GM18505 (cell line): ENCODE results near the gene LGI2.

Experiments used
- ATAC-seq: cut with Tn5 transposase; IDR thresholded peaks from one replicate; pipeline ENCODE4 v1.9.1; 2021; ENCODE audit not compliant: unreplicated experiment
- POLR2A ChIP-seq: IDR thresholded peaks from 4 replicates; pipeline ENCODE4 v1.6.1; 2011; ENCODE audit warnings: borderline replicate concordance; ENCODE audit not compliant: insufficient read depth, insufficient read length; ENCODE audit errors: extremely low read depth

Gene LGI2

DNA sequence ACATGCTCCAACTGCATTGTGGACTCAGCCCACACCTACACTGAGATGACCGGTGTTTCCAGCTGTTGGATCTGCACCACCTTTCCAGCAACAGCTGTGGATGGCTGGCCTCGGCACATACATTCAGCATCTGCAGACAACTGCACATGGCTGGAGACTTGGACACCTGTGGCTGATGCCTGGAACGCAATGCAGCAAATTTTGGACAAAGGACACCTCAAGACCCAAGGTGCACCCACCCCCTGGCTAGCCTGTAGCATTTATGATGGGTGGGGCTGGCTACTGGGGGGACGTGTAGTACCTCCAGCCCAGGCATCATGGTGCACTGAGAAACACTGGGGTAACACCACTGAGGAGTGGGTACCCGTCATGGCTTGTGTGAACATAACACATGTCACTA is 60.6 kb downstream of the LGI2 start:
- ATAC-seq, result no peak

DNA sequence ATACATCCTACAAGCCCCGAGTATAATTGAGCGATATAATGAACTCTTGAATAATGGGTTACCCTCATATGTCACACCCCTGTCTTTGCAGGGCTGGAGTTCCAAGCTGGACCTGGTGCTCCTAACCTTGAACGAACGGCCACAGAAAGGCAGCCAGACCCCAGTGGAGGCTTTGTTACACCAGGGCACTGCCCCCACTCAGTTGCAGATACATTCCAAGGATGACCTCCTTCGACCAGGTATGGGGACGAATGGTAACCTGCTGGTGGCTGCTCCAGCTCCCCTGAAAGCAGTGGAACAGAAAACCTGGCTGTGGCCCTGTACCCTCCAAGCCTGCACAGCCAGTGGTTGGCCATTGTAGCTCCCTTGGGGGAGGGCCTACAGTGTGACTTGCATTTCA is 61.3 kb downstream of the LGI2 start:
- ATAC-seq, result no peak

More for the DNA sequence above, 60.6 kb downstream of the LGI2 start:
- TF ChIP-seq POLR2A, result no peak

DNA sequence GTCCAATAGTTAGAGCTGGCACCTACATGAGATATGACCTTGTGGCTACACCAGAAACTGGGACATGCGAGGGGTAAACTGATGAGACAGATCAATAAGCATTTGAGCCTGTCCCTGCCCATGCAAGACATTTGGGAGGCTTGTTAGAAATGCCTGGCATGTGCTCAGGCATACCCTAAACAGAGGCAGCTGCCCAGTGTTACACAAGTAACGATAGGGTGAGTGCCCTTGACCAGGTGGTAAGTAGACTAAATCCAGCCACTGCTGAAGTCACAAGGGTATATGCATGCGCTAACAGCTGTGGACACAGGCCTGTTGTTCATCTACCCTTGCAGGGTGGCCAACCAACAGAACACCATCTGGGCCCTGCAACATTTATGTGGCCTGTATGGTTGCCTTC is 61.8 kb downstream of the LGI2 start:
- TF ChIP-seq POLR2A, result no peak
- ATAC-seq, result no peak

More for the DNA sequence above, 61.3 kb downstream of the LGI2 start:
- TF ChIP-seq POLR2A, result no peak

DNA sequence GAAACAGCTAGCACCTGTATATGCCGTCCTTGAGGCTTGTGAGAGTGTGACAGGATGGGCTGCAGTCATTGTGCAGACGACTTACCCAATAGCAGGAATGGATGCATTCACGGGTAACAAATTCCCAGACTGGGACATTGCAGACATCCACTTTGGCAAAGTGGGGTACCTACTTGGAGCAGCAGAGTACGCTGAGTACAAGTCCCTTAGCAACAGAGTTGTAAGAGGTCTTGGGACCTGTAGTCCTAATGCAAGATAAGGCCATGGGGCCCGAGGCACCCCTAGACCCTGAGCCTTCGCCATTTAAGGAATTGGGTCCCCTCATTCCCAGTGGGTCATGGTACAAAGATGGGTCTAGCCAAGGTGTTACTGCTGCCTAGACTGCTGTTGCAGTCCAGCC is 62.5 kb downstream of the LGI2 start:
- TF ChIP-seq POLR2A, result no peak
- no peak for ATAC-seq

DNA sequence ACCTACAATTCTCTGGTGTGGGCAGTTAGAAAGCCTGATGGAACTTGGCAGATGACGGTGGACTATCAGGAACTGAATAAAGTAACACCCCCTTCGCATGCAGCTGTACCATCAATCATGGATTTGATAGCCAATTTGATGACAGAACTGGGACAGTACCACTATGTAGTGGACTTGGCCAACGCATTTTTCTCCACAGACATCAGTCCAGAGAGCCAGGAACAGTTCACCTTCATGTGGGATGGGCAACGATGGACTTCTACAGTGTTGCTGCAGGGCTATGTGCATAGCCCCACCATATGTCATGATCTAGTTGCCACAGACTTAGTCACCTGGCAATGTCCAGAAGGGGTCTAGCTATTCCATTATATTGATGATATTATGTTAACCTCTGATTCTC is 63.4 kb downstream of the LGI2 start:
- ATAC-seq, result no peak
- TF ChIP-seq POLR2A, result no peak

DNA sequence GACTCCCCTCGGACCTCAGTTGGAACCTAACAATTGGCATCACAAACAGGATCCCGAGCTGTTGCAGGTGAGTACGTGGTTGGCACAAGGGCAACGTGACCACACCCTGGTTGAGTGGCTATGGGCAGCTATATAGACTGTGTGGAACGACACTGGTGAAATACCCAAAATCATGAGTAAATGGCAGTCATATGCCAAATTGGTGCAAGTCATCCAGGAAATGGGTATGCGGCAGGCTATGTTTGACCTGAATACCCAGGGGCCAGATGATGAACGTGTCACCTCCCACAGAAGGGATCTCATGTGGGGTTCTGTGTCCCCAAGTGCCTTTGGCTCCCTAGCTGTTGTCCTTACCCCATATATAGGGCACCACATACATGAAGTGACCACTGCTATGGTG is 64.7 kb downstream of the LGI2 start:
- no peak for ATAC-seq
- TF ChIP-seq POLR2A, result no peak

DNA sequence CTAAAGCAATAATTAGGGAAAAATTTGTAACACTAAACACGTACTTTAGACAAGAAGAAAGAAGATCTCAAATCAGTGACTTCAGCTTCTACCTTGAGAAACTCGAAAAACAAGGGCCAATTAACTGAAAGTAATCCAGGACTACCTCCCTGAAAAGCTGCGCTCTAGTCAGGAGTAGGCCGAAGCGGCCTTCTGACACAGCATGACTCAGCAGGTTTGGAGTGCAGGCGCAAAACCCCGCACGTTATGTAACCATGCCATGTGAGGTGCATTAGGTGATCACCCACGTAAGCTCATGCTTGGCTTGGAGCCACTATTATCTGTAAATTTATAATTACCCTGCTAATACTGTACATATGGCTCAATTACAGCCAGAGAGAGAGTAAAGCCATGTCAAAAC is 65.1 kb downstream of the LGI2 start:
- ATAC-seq, result no peak
- no peak for TF ChIP-seq POLR2A

DNA sequence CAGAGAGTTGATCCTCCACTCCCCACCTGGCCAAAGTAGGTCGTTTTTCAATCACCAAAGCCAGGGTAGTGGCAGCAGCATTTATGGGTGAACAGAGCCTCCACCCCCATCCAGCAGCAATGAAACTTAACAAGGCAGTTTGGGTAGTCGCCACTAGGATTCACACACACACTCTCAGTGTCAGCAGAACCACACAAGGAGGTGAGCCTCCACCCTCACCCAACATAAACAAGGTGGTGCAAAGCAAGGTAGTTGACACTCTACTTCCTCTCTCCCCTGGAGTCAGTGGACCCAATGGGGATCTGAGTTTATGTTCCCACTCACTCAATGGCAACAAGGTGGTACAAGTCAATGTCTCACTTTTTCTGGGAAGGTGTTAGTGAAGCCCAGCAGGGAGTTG is 67.5 kb downstream of the LGI2 start:
- ATAC-seq, result no peak

DNA sequence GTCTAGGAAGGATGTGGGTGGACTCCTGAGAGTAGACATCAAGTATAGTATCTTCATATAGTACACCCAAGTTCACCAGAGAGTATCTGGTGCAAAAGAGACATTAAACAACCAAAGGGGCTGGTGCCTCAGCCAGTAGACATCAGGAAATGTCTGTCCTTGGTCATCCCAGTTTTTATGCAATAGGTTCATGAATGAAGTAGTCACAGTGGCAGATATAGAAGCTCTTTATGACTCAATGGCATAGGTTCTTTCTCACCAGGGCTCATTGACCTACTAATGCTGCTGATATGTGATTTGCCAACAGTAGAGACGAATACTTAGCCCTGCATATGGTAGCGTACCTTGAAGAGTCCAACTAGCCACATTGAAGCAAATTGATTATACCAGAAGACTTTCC is 72.9 kb downstream of the LGI2 start:
- TF ChIP-seq POLR2A, result no peak
- no peak for ATAC-seq

More for the DNA sequence above, 67.5 kb downstream of the LGI2 start:
- TF ChIP-seq POLR2A, result no peak

DNA sequence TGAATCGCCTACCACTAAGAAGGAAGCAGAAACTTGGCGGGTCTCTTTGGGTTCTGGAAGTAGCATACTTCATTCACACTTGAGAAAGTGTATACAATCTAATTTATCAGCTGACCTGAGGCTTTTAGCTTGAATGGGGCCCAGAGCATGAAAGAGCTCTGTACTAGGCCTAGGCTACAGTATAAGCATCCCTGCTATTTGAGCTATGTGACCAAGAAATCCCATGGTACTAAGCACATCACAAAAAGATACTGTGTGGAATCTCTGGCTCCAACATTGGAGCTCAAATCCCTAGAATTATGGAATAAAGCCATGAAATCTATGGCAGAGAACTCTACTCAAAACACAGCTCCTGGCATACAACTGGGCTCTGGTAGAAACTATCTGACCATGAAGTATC is 74.0 kb downstream of the LGI2 start:
- TF ChIP-seq POLR2A, result no peak
- no peak for ATAC-seq

DNA sequence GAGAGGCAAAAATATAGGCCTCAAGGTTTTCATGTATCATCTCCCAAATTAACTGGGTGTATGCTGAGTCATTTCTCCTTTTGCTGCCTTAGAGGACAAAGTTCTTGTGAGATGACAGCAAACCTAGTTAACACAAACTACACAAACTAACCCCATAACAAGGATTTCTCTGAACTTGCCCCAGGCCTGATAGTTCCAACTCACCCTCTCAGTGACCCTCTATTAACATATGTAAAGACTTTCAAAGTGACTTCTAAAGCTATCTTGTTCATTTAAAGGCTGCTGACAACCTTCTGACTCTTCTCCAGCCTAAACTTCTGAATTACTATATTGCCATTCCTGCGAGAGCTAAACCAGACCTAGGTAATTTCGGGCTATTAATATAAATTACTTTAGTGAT is 74.7 kb downstream of the LGI2 start:
- TF ChIP-seq POLR2A, result no peak
- no peak for ATAC-seq

DNA sequence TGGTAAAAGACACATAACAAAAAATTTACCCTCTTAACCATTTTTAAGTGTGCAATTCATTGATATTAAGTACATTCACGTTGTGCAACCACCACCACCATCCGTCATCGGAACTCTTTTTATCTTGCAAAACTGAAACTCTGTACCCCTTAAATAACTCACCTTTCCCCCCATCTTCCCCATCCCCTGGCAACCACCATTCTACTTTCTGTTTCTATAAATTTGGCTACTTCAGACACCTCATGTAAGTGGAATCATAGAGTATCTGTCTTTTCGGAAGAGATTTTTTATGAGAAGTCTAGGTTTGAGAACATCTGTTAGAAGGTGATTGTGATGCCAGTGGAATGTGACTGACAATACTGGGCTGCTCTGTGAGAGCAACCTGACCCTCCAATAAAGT is 78.1 kb downstream of the LGI2 start:
- TF ChIP-seq POLR2A, result no peak
- no peak for ATAC-seq

DNA sequence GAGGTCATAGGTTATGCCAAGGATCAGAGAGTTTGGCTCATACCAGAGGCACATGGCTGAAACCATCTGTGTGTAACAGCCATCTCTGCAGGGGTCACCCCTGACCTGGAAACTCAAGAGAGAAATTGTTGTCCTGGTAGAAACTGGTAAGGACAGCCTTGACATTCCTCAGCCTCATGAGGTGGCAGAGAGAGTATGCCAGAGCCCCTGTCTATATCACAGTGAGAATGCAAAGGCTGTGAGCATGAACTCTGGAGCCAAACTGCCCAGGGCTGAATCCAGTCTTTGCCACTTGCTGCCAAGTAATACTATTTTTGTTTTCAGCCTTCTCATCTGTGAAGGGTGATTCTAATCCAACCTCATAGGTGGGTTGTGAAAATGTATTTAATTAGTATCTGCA is 80.8 kb downstream of the LGI2 start:
- no peak for TF ChIP-seq POLR2A
- no peak for ATAC-seq
